SK-N-SH (cell line): Measurements from ENCODE around the gene STAM2.

Experiments
- CTCF ChIP-seq: fragments of 200-600 bp; sonication (generic); IDR thresholded peaks from 2 replicates; pipeline ENCODE4 v1.6.1; 2017; ENCODE audit warnings: antibody characterized with exemption, mild to moderate bottlenecking, moderate library complexity
- EP300 ChIP-seq, 2 experiments: IDR thresholded peaks; 2 replicates each; pipeline versions ENCODE4 v1.4.0 to v1.6.1; 2012; ENCODE audit warnings: borderline replicate concordance in 1 of 2, low read depth in 1 of 2, low read length in 1 of 2
- GABPA ChIP-seq: IDR thresholded peaks from 2 replicates; pipeline ENCODE4 v1.4.0; 2012; ENCODE audit warnings: low read depth, mild to moderate bottlenecking
- GATA2 ChIP-seq: sonication (generic); formaldehyde crosslinking; IDR thresholded peaks from 2 replicates; pipeline ENCODE4 v1.5.0; 2020; ENCODE audit warnings: mild to moderate bottlenecking, missing genetic modification reagents
- NFIC ChIP-seq: IDR thresholded peaks from 2 replicates; pipeline ENCODE4 v1.4.0; 2012; ENCODE audit warnings: borderline replicate concordance
- POLR2AphosphoS5 ChIP-seq: IDR thresholded peaks from 2 replicates; pipeline ENCODE4 v1.6.1; 2012; ENCODE audit warnings: low read depth, low read length
- RFX5 ChIP-seq: IDR thresholded peaks from 2 replicates; pipeline ENCODE4 v1.6.1; 2012; ENCODE audit warnings: mild to moderate bottlenecking, improper control_type of control experiment, low read length
- SMC3 ChIP-seq: IDR thresholded peaks from 2 replicates; pipeline ENCODE4 v1.6.1; 2012; ENCODE audit warnings: low read depth, low read length, improper control_type of control experiment
- TAF1 ChIP-seq: IDR thresholded peaks from 2 replicates; pipeline ENCODE4 v1.6.1; 2012; ENCODE audit warnings: low read depth, mild to moderate bottlenecking, low read length, moderate library complexity, borderline replicate concordance

GRCh38 chr2:152071518-152071917 is 104.0 kb downstream of the STAM2 start:
- no peak for TF ChIP-seq TAF1
- no peak for TF ChIP-seq SMC3
- TF ChIP-seq EP300 (IDR thresholded peaks at IDR 0.05; ENCODE audit: borderline replicate concordance in 1 of 2, low read depth in 1 of 2, low read length in 1 of 2), result no peak
- no peak for TF ChIP-seq POLR2AphosphoS5
- no peak for TF ChIP-seq NFIC
- no peak for TF ChIP-seq RFX5
- no peak for TF ChIP-seq GABPA
- TF ChIP-seq CTCF, result no peak
- TF ChIP-seq GATA2 (CRISPR knock-in tag), result no peak
